Psoas muscle (tissue), 8 donors: ENCODE results near the gene PPP2R2C. TPM values are rescaled to one million over a fixed set of nuclear protein-coding genes. Genes with fewer than 3 reads are reported as not detected.

Experiments
- ATAC-seq, 4 donors: fragments of 200-7000 bp; cut with Tn5 transposase; one replicate each; pipeline ENCODE4 v1.9.1; 2020; ENCODE audit warnings: moderate library complexity in 3 of 4, mild to moderate bottlenecking in 2 of 4
- DNase-seq, 2 donors: peaks; one replicate each; pipeline ENCODE4 v3.0.0-alpha.2; 2020
- H3K27ac ChIP-seq: fragments of 200-600 bp; one replicate; pipeline ENCODE4 v1.8.0; 2022
- H3K27me3 ChIP-seq, 3 donors: fragments of 200-600 bp in 1 of 3; one replicate each; pipeline versions ENCODE4 v1.6.1 to v1.8.0; 2013 to 2022; ENCODE audit warnings: low read length in 2 of 3, mild to moderate bottlenecking in 2 of 3, moderate library complexity in 1 of 3; ENCODE audit not compliant: insufficient read depth in 3 of 3
- H3K36me3 ChIP-seq, 2 donors: fragments of 200-600 bp in 1 of 2; one replicate each; pipeline versions ENCODE4 v1.6.1 to v1.8.0; 2013 to 2022; ENCODE audit warnings: low read depth in 1 of 2, mild to moderate bottlenecking in 1 of 2, moderate library complexity in 1 of 2; ENCODE audit not compliant: insufficient read depth in 1 of 2
- H3K4me1 ChIP-seq: fragments of 200-600 bp; one replicate; pipeline ENCODE4 v1.8.0; 2022
- H3K4me3 ChIP-seq: fragments of 200-600 bp; one replicate; pipeline ENCODE4 v1.8.0; 2022; ENCODE audit warnings: mild to moderate bottlenecking
- H3K9me3 ChIP-seq: fragments of 200-600 bp; one replicate; pipeline ENCODE4 v1.8.0; 2022
- CTCF ChIP-seq: fragments of 200-600 bp; IDR thresholded peaks from one replicate; pipeline ENCODE4 v1.8.0; 2022; ENCODE audit warnings: antibody characterized with exemption
- WGBS, 3 donors: extraction: QIAGEN DNeasy Blood & Tissue Kit; methylation state at CpG; one replicate each; pipeline versions ENCODE4 v1.1.6 to v1.1.7; 2013; 5-methylcytosine and 5-hydroxymethylcytosine counted together
- intact Hi-C, 2 donors: fragments of 100-400 bp; cut with DNase I; formaldehyde crosslinking; loops; one replicate each; pipeline versions ENCODE4 v1.11.0 to v1.14.2; 2022
- polyA plus RNA-seq, 3 donors: library from polyadenylated mRNA; stranded (reverse); fragments of 200-250 nt; gene quantifications; one replicate each; pipeline ENCODE4 v1.2.3, GENCODE V29; 2013
- total RNA-seq, 4 donors: library from RNA; stranded (reverse); fragmentation: NEBNext Ultra II Directional in 2 of 4; extraction: Animal tissue kit (Norgen Biotek cat#: 25700) in 2 of 4; gene quantifications; one replicate each; pipeline versions ENCODE4 v1.2.1 to v1.2.4, GENCODE V29; 2021 to 2023
- donor health status: healthy with polysubstance abuse.
- donor health status: DM: no; HTN: no; CAD: no; lungs with moderate emphysema.
- donor health status: Bipolar disorder and iron deficiency.
- donor health status: healthy.
- donor health status: DM: yes; HTN: yes; CAD: no.
- donor health status: DM: no; HTN: no; CAD: no.
- donor health status: DM: no; HTN: no; CAD: no.
- donor health status: DM: yes; HTN: yes; CAD: no.

PPP2R2C gene
- total and polyA plus RNA-seq, 7 donors = 0.08 to 3.2 (median 1.2) TPM

DNA sequence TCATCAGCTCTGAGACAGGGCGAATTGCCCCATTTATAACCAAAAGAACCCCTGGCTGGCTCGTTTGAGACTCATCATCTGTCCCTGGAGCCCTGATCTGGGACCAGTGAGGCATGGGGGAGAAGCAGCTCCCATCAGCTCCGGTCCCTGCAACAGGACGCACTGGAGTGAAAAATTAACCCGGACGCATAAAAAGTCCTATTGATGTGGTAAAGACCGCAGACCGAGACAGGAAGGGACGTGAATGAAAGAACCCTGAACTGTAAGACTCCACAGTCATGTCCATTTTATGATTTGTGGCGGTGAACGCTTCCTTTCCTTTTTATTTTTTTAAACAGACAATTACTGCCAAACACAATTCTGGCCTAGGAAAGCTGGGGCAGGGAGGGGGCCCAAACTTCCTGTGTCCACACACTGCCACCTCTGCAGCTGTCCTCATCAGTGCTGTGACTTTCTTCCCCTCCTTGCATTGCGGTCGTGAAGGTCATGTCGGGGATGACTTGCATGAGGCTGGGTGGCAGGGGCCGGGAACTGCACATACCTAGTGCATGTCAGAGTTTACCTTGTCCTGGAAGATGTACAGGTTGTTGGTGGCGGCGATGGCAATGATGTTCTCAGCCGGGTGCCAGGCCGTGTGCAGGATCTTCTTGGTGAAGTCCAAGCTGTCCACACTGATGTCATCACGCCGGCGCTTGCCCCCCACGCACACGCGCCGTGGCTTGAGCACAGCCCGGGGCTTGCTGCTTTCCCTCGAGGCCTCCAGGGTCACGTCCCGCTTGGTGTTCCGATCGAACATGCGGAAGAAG lies 149.4 kb downstream of the PPP2R2C start:
- Histone ChIP-seq H3K36me3 (no peaks in the 10 kb centered on the region), H3K27ac (no peak overlapping the region), H3K4me3 (no peak overlapping the region), H3K4me1 (no peaks in the 10 kb centered on the region), H3K9me3 (no peaks in the 10 kb centered on the region), H3K27me3 (peaks cover 0 to 25% (median 4%) of the 10 kb centered on the region in 3 donors)
- WGBS, 3 donors = 77 to 80% (median 78%) methylated on average over 33 of the region's 33 CpGs
- ATAC-seq (no peak), DNase-seq (peak in 1 of 2 donors; percentile 32)
- TF ChIP-seq CTCF = no peak
- intact Hi-C loops = no loop called here

DNA sequence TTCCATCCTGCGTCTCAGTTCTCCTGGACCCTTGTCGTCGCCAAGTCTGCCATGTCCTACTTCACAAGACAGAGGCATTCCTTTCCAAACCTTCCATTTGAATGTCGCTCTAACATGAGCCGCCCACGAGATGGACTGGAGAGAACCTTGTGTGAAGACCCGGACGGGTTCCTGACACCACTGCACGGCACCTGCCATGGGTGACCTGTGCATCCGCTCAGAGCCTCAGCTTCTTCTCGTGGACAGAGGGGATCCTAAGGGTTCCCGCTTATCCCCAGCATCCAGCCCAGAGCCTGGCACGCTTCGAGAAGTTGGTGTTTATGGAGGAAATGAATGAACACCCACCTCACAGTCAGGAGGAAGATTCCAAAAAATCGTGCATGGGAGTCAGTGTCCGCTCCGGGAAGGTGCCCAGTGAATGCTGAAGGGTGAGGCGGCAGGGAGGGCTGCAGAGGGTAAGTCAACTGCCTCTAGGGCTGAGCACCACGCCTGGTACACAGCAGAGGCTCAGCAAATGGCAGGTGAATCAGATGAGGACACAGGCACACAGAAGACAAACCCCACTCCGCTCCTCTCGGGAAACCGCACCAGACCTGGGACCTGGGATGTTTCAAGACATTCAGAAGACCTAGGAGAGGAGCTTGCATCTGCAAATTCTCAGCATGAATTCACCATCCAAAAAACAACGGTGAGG lies 150.2 kb downstream of the PPP2R2C start:
- no peak overlapping the region for H3K4me3 ChIP-seq
- ATAC-seq (no peak), DNase-seq (peak in 1 of 2 donors; percentile 37)
- H3K27me3 ChIP-seq = peaks cover 0 to 25% (median 4%) of the 10 kb centered on the region in 3 donors
- no peaks in the 10 kb centered on the region for H3K36me3 ChIP-seq
- intact Hi-C loops = no loop called here
- no peaks in the 10 kb centered on the region for H3K9me3 ChIP-seq
- TF ChIP-seq CTCF = no peak
- 85 to 87% (median 85%) methylated on average over 23 of the region's 23 CpGs for WGBS, 3 donors
- no peak overlapping the region for H3K27ac ChIP-seq
- H3K4me1 ChIP-seq = no peaks in the 10 kb centered on the region

- ATAC-seq (no peak), DNase-seq (no peak)
- no peaks in the 10 kb centered on the region for H3K9me3 ChIP-seq
- no peaks in the 10 kb centered on the region for H3K4me1 ChIP-seq
- TF ChIP-seq CTCF = no peak
- H3K4me3 ChIP-seq = no peak overlapping the region
- intact Hi-C loops = no loop called here
- peaks cover 0 to 29% (median 4%) of the 10 kb centered on the region in 3 donors for H3K27me3 ChIP-seq
- 79 to 82% (median 81%) methylated on average over 2 of the region's 2 CpGs for WGBS, 3 donors
- H3K36me3 ChIP-seq = no peaks in the 10 kb centered on the region
- H3K27ac ChIP-seq = no peak overlapping the region
Observed at GRCh38 chr4:6321361-6321760, 151.1 kb downstream of the PPP2R2C start.

DNA sequence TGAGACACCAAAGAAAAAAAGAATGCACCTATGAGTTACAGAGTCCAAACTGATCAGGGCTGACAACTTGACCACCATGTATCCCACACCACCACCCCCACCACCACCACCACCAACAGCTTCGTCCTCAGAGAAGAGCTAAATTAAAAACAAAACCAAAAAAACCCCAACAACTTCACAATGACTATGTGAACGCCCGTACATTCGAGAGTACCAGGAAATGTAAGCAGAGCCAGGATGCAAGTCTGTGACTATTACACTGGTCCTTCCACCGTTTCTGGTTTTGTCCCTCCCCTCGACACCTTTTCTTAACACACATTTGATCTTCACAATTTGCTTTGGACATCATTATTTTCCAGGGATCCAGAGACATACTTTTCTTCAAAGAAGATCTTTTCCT lies 151.8 kb downstream of the PPP2R2C start:
- intact Hi-C loops = no loop called here

More for the DNA sequence above, 151.8 kb downstream of the PPP2R2C start:
- H3K4me1 ChIP-seq = no peaks in the 10 kb centered on the region
- no peak for ATAC-seq
- no peaks in the 10 kb centered on the region for H3K9me3 ChIP-seq
- H3K27ac ChIP-seq = no peak overlapping the region
- TF ChIP-seq CTCF = no peak
- H3K4me3 ChIP-seq = no peak overlapping the region
- 79 to 86% (median 82%) methylated on average over 6 of the region's 6 CpGs for WGBS, 3 donors
- no peaks in the 10 kb centered on the region for H3K36me3 ChIP-seq
- peaks cover 0 to 24% (median 4%) of the 10 kb centered on the region in 3 donors for H3K27me3 ChIP-seq
- no peak for DNase-seq
